Measurements from ENCODE around the gene AP3D1. TPM values are rescaled to one million over a fixed set of nuclear protein-coding genes. Genes with fewer than 3 reads are reported as not detected.

The AP3D1 gene
- total RNA-seq, 3 donors from 2014 or later, result 91.9 to 109 (median 108) TPM

DNA sequence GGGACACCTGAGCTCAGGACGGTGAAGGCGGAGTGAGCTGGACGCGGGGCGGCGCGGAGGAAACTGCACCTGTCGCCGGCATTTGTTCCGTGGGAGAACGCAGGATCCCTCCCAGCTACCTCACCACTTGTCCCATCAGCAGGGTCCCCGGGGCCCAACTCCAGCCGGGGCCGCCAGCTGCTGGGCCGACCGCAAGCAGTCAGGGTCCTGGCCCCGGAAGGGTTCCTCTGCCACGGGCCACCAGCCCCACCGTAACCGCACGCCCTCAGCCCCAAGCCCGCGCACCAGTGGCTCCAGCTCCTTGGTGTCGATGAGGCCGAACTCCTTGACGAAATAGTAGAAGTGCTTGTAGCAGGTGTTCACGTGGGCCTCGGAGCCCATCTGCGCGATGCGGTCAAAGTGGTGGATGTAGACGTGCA lies 74.8 kb downstream of the AP3D1 start:
- Mint-ChIP-seq H3K4me3 (no peak overlapping the region), H3K36me3 (ENCODE audit: insufficient read depth) (peaks cover 32% of the 10 kb centered on the region), H3K4me1 (ENCODE audit: low read depth) (peaks cover 24% of the 10 kb centered on the region), H3K27me3 (ENCODE audit: low read depth) (no peaks in the 10 kb centered on the region), H3K9me3 (no peaks in the 10 kb centered on the region)
- ATAC-seq (no peak), DNase-seq (no peak)

DNA sequence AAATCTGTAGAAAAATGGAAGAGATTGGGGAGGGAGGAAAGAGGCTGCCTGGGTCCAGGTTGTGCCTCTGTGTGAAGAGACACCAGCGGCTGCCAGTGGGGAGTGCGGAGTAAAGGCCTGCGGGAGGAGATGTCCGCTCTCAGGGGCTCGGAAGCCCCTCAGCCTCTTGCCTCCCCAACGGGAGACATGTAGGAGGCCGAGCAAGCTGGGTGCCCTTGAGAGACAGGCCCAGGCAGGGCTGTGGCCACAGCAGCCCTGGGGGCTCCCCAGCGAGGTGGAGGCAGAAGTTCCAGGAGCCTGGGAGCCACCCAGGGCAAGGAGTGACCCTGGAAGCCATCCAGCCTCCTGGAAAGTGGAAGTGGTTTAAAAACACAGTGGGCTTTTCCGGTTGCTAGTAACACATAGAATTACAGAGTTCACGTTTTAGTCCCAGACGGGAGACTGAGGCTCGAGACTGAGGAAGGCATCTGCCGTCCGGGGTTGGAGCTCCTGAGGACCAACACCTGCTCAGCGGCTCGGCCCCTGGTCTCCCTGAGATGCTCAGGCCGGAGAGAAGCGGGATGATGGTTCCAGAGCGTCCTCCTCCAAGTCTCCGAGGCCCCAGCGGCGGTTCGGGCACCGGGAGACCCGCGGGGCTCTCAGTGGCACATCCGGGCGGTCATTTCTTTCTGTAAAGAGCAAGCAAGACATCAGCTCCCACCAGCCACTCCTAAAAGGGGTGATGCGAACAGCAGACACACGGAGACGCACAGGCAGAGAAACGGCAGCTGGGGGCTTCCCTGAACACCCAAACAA lies 78.4 kb downstream of the AP3D1 start:
- DNase-seq (no peak), ATAC-seq (no peak)
- Mint-ChIP-seq H3K4me1 (ENCODE audit: low read depth) (peaks cover 14% of the 10 kb centered on the region), H3K27me3 (ENCODE audit: low read depth) (no peaks in the 10 kb centered on the region), H3K4me3 (no peak overlapping the region), H3K36me3 (ENCODE audit: insufficient read depth) (peaks cover 26% of the 10 kb centered on the region), H3K9me3 (no peaks in the 10 kb centered on the region)

DNA sequence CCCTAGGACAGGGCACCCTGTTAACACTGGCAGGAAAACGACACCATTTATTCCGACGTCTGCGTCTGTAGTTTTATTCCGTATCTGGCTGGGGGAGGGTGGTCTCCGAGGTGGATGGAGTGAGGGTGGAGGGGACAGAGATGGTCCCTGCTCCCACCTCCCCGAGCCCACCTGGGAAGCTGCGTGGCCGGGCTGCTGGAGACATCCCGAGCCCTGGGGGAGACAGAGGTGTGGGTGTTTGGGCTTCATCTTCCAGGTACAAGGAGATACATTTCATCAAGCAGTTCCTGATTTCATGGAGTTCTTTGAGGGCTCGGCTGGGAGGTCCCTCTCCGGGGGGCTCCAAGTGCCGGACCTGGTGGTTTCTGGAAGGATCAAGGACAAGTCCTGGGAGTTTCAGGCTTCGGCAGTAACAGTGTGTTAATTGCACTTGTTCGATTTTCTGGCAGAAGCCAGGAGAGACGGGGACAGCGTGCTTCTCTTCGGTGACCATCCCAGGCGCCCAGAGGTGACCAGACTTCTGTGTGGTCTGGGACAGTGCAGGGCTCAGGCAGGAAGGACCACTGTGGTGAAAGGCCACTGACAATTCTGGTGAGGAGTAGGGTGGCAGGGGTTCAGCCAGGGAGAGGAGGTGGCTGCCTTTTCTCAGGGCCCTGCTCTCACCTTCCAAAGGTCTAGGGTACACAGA lies 80.2 kb downstream of the AP3D1 start:
- peaks cover 23% of the 10 kb centered on the region for H3K36me3 Mint-ChIP-seq (ENCODE audit: insufficient read depth)
- H3K27me3 Mint-ChIP-seq (ENCODE audit: low read depth), result no peaks in the 10 kb centered on the region
- DNase-seq (no peak), ATAC-seq (no peak)
- H3K4me3 Mint-ChIP-seq, result no peak overlapping the region
- no peaks in the 10 kb centered on the region for H3K9me3 Mint-ChIP-seq
- H3K4me1 Mint-ChIP-seq (ENCODE audit: low read depth), result peaks cover 14% of the 10 kb centered on the region

DNA sequence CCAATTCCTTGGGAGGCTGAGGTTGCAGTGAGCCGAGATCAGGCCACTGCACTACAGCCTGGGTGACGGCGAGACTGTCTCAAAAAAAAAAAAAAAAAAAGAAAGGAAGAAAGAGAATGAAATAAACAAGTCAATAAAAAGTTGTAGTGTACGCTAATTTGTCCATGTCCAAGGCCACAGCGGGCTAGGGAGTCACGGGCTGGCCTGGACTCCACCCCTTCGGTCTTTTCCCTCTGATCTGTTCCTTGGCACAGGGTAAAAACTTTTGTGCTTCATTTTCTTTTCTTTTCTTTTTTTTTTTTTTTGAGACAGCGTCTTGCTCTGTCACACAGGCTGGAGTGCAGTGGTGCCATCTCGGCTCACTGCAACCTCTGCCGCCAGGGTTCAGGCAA lies 80.9 kb downstream of the AP3D1 start:
- Mint-ChIP-seq H3K27me3 (ENCODE audit: low read depth) (no peaks in the 10 kb centered on the region), H3K36me3 (ENCODE audit: insufficient read depth) (peaks cover 21% of the 10 kb centered on the region), H3K4me1 (ENCODE audit: low read depth) (peaks cover 14% of the 10 kb centered on the region), H3K4me3 (no peak overlapping the region), H3K9me3 (no peaks in the 10 kb centered on the region)
- DNase-seq (no peak), ATAC-seq (no peak)

DNA sequence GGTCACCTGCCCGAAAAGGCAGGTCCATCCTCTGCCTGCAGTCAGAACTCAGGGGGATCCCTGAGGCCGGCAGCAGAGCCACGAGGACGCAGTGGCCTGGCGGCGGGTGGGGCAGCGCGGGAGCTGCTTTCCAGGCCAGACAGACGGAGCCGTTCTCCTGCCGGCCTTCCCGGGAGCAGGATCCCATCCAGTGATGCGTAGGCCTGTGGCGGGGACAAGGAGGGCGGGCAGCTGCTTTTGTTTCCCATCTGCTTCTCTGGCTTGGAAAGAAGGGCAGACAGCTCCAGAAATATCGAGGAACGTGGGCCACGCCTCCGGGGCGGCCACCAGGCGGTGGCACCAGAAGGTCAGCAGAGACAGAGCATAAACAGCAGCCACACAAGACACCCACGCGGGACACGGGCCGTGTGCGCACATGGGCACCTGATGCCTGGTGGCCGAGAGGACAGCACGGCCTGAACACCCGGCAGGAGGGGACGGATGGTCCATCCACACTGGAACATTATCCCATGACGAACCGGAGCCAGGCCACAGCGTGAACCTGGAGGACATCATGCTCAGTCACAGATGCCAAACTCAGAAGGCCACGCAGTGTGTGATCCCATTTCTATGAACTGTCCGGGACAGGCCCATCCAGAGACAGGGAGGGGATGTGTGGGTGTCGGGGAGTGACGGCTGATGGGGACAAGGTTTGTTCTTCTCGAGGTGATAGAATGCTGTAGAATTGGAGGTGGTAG lies 86.4 kb downstream of the AP3D1 start:
- Mint-ChIP-seq H3K4me1 (ENCODE audit: low read depth) (peaks cover 27% of the 10 kb centered on the region), H3K27me3 (ENCODE audit: low read depth) (no peaks in the 10 kb centered on the region), H3K9me3 (no peaks in the 10 kb centered on the region), H3K4me3 (no peak overlapping the region), H3K36me3 (ENCODE audit: insufficient read depth) (no peaks in the 10 kb centered on the region)
- ATAC-seq (no peak), DNase-seq (no peak)

DNA sequence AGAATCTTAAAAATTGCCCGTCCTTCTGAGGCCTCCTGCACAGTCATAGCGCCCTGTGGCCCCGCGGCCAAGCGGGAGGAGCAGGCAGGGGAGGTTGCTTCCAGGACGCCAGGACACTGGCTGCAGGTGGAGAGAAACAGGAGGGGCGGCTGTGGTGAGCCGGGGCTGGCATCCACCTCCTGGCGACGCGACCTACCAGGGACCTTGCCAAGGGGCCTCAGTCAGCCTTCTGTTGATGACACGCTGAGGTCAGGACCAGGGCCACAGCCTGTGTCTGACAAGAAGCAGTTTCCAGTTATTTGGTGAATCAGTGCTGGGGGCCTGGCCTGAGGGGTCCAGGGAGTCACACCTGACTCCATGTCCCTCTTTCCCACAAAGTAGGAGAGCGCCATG lies 87.0 kb downstream of the AP3D1 start:
- DNase-seq (no peak), ATAC-seq (no peak)
- no peaks in the 10 kb centered on the region for H3K27me3 Mint-ChIP-seq (ENCODE audit: low read depth)
- H3K36me3 Mint-ChIP-seq (ENCODE audit: insufficient read depth), result no peaks in the 10 kb centered on the region
- no peaks in the 10 kb centered on the region for H3K9me3 Mint-ChIP-seq
- no peak overlapping the region for H3K4me3 Mint-ChIP-seq
- H3K4me1 Mint-ChIP-seq (ENCODE audit: low read depth), result peaks cover 26% of the 10 kb centered on the region

DNA sequence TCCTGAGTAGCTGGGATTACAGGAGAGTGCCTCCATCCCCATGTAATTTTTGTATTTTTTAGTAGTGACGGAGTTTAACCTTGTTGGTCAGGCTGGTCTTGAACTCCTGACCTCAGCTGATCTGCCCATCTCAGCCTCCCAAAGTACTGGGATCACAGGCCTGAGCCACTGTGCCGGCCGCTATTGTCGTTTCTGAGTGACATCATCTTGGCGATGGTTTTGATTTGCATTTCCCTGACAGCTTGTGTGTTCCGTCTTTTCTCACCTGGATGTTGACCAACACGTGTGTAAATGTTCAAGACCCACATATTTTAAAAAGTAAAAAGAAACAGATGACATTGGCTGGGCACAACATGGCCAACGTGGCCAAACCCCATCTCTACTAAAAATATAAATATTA lies 87.5 kb downstream of the AP3D1 start:
- DNase-seq, result no peak
- peaks cover 30% of the 10 kb centered on the region for H3K4me1 Mint-ChIP-seq (ENCODE audit: low read depth)
- no peaks in the 10 kb centered on the region for H3K36me3 Mint-ChIP-seq (ENCODE audit: insufficient read depth)
- H3K4me3 Mint-ChIP-seq, result no peak overlapping the region
- ATAC-seq, result no peak
- no peaks in the 10 kb centered on the region for H3K27me3 Mint-ChIP-seq (ENCODE audit: low read depth)
- no peaks in the 10 kb centered on the region for H3K9me3 Mint-ChIP-seq

DNA sequence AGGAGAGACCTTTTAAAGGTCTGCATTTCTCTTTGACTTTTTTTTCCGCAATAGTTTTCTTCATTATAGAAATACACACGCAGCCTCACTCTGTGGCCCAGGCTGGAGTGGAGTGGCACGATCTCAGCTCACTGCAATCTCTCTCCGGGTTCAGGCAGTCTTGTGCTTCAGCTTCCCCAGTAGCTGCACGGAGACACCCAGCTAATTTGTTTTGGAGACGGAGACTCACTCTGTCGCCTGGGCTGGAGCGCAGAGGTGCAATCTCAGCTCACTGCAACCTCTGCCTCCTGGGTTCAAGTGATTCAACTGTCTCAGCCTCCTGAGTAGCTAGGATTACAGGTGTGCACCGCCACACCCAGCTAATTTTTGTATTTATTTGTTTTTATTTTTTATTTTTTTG lies 88.6 kb downstream of the AP3D1 start:
- ATAC-seq (no peak), DNase-seq (no peak)
- peak overlapping the region; percentile 83 for H3K4me3 Mint-ChIP-seq
- H3K36me3 Mint-ChIP-seq (ENCODE audit: insufficient read depth), result no peaks in the 10 kb centered on the region
- H3K4me1 Mint-ChIP-seq (ENCODE audit: low read depth), result peaks cover 38% of the 10 kb centered on the region
- H3K9me3 Mint-ChIP-seq, result no peaks in the 10 kb centered on the region
- H3K27me3 Mint-ChIP-seq (ENCODE audit: low read depth), result no peaks in the 10 kb centered on the region

DNA sequence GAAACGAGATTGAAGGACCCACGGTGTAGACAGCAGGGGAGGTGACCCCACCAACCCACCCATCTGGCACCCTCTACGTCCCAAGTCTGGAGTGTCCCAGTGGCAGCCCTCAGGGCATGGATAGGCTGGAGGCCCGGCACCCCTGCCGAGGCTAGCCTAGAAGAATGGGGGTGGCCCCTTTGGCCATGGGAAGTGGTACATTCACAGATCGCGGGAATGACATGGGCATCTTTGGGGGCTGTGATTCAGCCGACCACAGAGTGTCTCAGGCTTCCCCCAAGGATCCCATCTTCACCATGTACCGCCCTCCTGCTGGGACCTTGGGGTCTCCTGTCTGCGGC lies 89.0 kb downstream of the AP3D1 start:
- Mint-ChIP-seq H3K4me1 (ENCODE audit: low read depth) (peaks cover 41% of the 10 kb centered on the region), H3K36me3 (ENCODE audit: insufficient read depth) (no peaks in the 10 kb centered on the region), H3K27me3 (ENCODE audit: low read depth) (no peaks in the 10 kb centered on the region), H3K4me3 (peak overlapping the region; percentile 83), H3K9me3 (no peaks in the 10 kb centered on the region)
- ATAC-seq (no peak), DNase-seq (no peak)

DNA sequence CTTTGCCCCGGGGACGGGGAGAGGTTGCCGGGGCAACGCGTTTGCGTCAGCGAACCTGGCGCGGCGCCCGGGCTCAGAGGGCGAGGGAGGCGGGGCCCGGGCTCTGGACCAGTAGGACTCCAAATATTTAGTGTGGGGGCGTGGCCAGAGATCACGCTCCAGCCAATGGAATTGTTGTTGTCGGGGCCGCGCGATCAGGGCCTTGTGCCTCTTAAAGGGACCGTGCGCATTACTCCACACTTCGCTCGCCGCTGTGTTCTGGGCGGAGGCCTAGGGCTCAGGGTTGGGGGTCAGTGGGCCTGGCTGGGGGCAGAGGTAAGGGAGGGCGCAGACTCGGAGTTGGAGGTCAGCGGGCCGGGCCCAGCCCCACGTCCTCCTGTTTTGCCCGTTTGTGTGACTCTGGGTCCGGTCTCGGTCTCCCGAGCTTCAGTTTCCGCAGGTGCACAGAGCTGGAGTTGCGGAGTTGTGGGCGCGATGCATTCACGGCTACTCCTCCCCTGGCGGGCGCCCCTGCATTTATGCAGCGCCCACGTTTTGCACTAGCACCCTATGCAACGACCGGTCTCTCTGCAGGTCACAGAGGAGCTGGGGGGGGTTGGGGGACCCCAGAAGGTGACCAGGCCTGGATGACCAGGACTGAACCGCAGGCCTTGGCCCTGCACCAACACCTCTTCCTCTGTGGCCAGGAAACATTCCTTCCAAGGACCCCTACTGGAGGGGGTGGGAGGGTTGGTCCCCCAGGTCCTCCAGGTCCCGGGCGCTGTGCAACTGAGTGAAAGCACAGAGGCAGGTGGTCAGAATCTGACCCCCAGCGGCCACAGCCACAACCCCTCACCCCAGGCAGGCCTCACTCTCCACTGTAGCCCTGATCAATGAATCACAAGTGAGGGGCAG lies 89.6 kb downstream of the AP3D1 start:
- Mint-ChIP-seq H3K4me1 (ENCODE audit: low read depth) (peaks cover 46% of the 10 kb centered on the region), H3K36me3 (ENCODE audit: insufficient read depth) (no peaks in the 10 kb centered on the region), H3K9me3 (no peaks in the 10 kb centered on the region), H3K27me3 (ENCODE audit: low read depth) (no peaks in the 10 kb centered on the region), H3K4me3 (peak overlapping the region; percentile 83)
- ATAC-seq (peak; percentile 92 to 94), DNase-seq (peak; percentile 100)

DNA sequence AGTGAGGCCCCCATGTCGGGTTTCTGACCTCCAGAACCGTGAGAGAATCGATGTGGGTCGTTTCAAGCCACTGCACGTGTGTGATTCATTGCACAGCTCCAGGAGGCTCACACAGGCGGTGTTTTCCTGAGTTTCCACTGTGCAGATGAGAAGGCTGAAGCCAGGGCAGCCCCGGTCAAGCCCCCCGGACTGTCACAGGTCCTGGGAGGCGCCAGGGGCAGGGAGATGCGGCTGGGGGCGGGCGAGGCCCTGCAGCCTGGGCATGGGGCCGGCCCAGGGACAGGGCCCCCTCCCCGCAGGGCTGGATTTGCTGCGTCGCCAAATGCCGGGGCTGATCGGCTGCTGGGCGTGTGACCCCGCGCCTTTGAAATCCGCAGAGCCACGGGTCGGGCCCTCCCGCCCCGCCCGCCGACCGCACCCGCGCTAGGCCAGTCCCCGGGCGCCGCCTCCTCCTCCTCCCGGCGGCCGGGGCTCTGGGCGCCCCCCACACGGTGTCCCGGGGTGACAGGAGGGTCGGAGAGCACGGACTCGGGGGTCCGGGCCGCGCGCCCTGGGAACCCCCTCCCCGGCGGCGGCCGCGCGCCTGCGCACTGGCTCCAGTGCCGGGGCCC lies 90.4 kb downstream of the AP3D1 start:
- ATAC-seq, result peak; percentile 58
- H3K9me3 Mint-ChIP-seq, result no peaks in the 10 kb centered on the region
- no peak for DNase-seq
- H3K36me3 Mint-ChIP-seq (ENCODE audit: insufficient read depth), result no peaks in the 10 kb centered on the region
- H3K4me1 Mint-ChIP-seq (ENCODE audit: low read depth), result peaks cover 51% of the 10 kb centered on the region
- H3K27me3 Mint-ChIP-seq (ENCODE audit: low read depth), result no peaks in the 10 kb centered on the region
- H3K4me3 Mint-ChIP-seq, result peak overlapping the region; percentile 89

DNA sequence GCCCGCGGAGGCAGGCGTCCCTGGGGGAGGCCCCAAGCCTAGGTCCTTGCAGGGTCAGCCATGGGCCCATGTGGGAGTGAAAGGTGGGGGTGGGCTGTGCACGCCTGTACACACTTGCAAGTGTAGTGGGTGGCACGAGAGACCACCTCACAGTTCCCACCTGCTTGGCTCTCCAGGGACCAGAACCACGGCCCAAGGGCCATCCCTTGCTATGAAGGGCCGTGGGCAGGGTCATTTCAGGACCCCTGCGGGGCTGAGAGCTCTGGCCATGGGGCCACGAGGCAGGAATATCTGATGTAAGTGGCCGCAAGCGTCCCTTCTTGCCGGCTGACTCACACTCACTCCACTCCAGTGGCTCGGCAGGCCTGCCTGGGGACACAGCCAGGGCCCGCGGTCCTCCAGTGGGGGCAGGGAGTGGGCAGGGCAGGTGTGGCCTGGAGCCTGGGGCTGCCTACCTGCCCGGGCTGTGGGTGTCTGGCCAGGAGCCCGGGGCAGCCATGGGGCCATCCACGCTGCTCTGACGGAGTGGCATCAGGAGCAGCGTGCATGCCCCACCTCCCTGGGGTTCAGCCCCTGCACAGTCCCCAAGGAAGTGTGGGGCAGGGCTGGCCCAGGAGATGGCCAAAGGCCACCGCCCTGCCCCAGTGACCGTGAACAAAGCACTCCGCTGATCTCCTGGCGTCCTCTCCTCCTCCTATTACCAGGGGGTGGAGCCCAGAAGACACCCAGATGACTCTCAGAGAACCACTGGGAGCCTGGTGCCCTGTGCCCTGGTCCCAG lies 91.8 kb downstream of the AP3D1 start:
- Mint-ChIP-seq H3K27me3 (ENCODE audit: low read depth) (no peaks in the 10 kb centered on the region), H3K4me1 (ENCODE audit: low read depth) (peaks cover 60% of the 10 kb centered on the region), H3K36me3 (ENCODE audit: insufficient read depth) (no peaks in the 10 kb centered on the region), H3K9me3 (no peaks in the 10 kb centered on the region), H3K4me3 (peak overlapping the region; percentile 89)
- no peak for DNase-seq
- ATAC-seq, result no peak

All from activated T-cell treated with anti-CD3 and anti-CD28 coated beads, Interleukin-2, amount 50 U/mL, for 4 hours (primary cell).